H1 (cell line): ENCODE results near the gene TMCC1. TPM values are rescaled to one million over a fixed set of nuclear protein-coding genes. Genes with fewer than 3 reads are reported as not detected.

Source experiments
- ATF2 ChIP-seq: IDR thresholded peaks from 2 replicates; pipeline ENCODE4 v1.6.1; 2012; ENCODE audit warnings: low read length, inconsistent platforms
- BACH1 ChIP-seq: IDR thresholded peaks from 2 replicates; pipeline ENCODE4 v1.6.1; 2012; ENCODE audit warnings: low read length, improper control_type of control experiment
- polyA plus RNA-seq, 7 experiments: library from polyadenylated mRNA; depleted of rRNA in 3 of 7; stranded (reverse) in 5 of 7; unstranded in 2 of 7; fragments of >200 nt in 5 of 7; fragments of 200-250 nt in 2 of 7; gene quantifications; 1 replicate in 5 of 7; 2 replicates in 1 of 7; 4 replicates in 1 of 7; pipeline versions ENCODE4 v1.2.1 to v1.2.3, GENCODE V29; 2011 to 2013; ENCODE audit warnings: missing spikeins in 2 of 7, mixed read lengths in 2 of 7
- total RNA-seq: library from RNA; stranded (reverse); fragmentation: NEBNext Ultra II Directional; extraction: Animal tissue kit (Norgen Biotek cat#: 25700); gene quantifications from 2 replicates; pipeline ENCODE4 v1.2.1, GENCODE V29; 2021

The TMCC1 gene
- total and polyA plus RNA-seq, 2 of the 8 experiments (the other 6 are each of a cell fraction or from before 2014, with no cell fraction given): 10.4 to 27.1 TPM

- TF ChIP-seq ATF2: no peak
- TF ChIP-seq BACH1: no peak
- TF ChIP-seq, all 59 proteins: peak for 0
These were observed 236.8 kb downstream of the TMCC1 start (continued) for GRCh38 chr3:129656659-129657247.
